22Rv1 (cell line): ENCODE measurements around the gene PCDHGC4.

ENCODE experiments used
- H3K27ac ChIP-seq: fragments of 450-650 bp; 2 replicates; pipeline ENCODE4 v1.5.1; 2017
- CTCF ChIP-seq: fragments of 450-650 bp; IDR thresholded peaks from 2 replicates; pipeline ENCODE4 v1.5.1; 2017; ENCODE audit warnings: mild to moderate bottlenecking
- ZFX ChIP-seq: fragments of 450-650 bp; IDR thresholded peaks from 2 replicates; pipeline ENCODE4 v1.6.1; 2017; ENCODE audit warnings: antibody characterized with exemption, borderline replicate concordance

PCDHGC4 gene

GRCh38 chr5:141496038-141496437 lies 11.2 kb downstream of the PCDHGC4 start:
- H3K27ac ChIP-seq = no peak overlapping the region
- TF ChIP-seq ZFX (no peak), CTCF (no peak)

GRCh38 chr5:141501761-141502160 lies 16.9 kb downstream of the PCDHGC4 start:
- TF ChIP-seq CTCF (no peak), ZFX (no peak)
- H3K27ac ChIP-seq = no peak overlapping the region

- H3K27ac ChIP-seq = no peak overlapping the region
- no peak for TF ChIP-seq ZFX
Observed at GRCh38 chr5:141503681-141504080, 18.9 kb downstream of the PCDHGC4 start.

GRCh38 chr5:141504216-141504615 lies 19.4 kb downstream of the PCDHGC4 start:
- H3K27ac ChIP-seq = no peak overlapping the region
- no peak for TF ChIP-seq CTCF
- TF ChIP-seq ZFX = no peak

- no peak overlapping the region for H3K27ac ChIP-seq
- TF ChIP-seq CTCF = no peak
- no peak for TF ChIP-seq ZFX
Observed at GRCh38 chr5:141506381-141507155, 21.7 kb downstream of the PCDHGC4 start.

GRCh38 chr5:141507387-141508091 lies 22.7 kb downstream of the PCDHGC4 start:
- no peak for TF ChIP-seq CTCF
- no peak for TF ChIP-seq ZFX
- H3K27ac ChIP-seq = no peak overlapping the region

- TF ChIP-seq CTCF = no peak
- TF ChIP-seq ZFX = no peak
- no peak overlapping the region for H3K27ac ChIP-seq
Observed at GRCh38 chr5:141508440-141508797, 23.6 kb downstream of the PCDHGC4 start.
